RCC 7860 (cell line): ENCODE measurements around the gene ROM1.
A peak's percentile ranks its signal among the peaks of the same experiment; 100 is the strongest.
"Not testable (repeated sequence)": the region's sequence is repeated elsewhere in the genome, so short reads cannot be mapped to it uniquely, and the experiment has no call there.

ENCODE experiments used
- DNase-seq: peaks from one replicate; pipeline ENCODE4 v3.0.0-alpha.2; 2015; ENCODE audit warnings: low spot score
- FAIRE-seq: peaks from 2 replicates; lab custom pipeline; 2012; peaks lifted over from hg19 to GRCh38; lab: Jason Lieb, UNC

The ROM1 gene

DNA sequence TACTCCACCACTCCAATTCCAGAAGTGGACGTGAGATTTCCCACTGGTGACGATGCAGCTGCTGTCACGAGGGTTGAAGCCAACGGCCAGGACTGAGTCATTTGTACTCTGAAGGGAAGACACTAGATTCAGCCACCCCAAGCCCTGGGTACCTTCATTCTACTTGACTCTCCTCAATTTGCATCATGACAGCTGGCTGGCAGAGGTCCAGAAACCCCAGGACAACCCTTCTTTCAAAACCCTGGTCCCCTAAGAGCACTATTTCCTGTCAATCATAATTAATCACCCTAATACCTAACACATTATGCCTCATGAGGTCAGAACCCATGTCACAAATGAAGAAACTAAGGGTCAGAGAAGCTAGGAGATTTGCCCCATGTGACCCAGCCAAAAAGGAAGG is 5.3 kb upstream of the ROM1 start:
- no peak for DNase-seq
- FAIRE-seq: no peak

DNA sequence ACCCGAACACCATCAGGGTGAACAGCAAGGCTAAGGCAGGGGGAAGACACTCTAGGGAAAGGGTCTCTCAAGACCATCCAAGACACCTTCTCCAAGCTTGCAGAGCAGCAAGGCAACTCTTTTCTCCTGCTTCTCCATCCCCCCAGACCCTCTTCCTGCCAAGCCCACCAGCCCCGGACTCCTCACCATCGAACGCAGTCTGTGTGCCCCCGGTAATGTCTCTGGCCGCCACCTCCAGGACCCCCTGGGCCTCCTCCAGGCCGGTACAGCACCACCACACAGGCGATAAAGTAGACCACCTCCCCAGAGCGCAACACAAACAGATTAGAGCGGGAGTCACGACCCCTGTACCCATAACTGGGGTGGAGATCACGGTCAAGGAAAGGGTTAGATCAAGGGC is 4.3 kb upstream of the ROM1 start:
- DNase-seq: no peak
- FAIRE-seq: no peak

DNA sequence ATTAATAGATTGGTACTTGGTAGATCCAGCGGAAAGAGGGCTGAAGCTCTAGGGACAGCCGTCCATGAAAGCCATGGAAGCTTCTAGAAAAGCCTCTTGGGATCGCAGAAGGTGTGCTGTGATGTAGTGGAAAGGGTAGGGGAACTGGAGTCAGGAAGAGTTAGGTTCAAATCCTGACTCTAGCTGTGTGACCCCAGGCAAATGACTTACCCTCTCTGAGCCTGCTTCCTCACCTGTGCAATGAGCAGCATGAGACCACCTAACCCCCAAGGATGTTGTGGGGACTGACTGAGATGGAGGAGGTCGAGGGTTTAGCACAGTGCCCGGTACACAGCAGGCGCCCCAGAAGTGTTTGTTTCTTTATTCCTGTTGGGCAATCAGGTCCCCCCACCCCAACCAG is 2.7 kb upstream of the ROM1 start:
- FAIRE-seq (no peak), DNase-seq (no peak)

DNA sequence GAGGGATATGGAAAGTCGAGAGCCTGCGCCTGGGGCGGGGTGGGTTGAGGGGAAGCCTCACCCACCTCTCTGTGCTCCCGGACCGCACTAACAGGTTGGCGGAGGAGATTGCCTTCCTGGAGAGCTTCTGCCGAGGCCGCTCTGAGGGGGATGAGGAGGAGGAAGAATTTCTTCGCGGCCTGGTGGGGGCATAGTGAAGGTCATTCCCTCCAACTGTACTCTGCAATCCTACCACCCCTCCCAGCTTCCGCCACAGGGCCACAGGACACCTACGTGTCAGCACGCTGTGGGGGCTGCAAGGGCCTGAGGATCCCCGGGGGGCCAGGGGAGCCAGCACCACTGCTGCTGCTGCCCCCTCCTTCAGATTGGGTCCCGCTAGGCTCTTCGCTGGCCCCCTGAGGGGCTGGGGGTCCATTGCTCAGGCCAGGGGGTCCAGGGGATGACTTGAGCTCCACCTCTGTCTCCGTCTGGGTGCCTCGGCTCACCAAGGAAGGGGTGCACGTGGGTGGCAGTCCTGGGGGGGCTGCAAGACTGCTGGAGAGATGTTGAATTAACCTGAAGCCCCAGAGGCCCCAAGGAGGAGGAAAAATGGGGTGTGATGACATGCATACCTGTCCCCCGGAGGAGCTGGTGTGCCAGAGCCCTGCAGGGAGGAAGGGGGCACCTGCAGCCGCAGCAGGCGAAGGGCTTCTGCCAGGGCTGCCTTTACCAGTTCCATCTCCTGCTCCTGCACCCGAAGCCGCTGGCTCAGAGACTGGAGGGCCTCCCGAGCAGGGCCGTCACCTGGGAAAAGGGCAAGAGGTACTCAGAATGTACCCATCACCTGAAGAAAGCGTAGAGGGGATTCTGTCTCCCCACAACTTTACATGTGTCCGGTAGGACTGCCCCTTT is 2.0 kb upstream of the ROM1 start:
- DNase-seq: no peak
- FAIRE-seq: no peak

DNA sequence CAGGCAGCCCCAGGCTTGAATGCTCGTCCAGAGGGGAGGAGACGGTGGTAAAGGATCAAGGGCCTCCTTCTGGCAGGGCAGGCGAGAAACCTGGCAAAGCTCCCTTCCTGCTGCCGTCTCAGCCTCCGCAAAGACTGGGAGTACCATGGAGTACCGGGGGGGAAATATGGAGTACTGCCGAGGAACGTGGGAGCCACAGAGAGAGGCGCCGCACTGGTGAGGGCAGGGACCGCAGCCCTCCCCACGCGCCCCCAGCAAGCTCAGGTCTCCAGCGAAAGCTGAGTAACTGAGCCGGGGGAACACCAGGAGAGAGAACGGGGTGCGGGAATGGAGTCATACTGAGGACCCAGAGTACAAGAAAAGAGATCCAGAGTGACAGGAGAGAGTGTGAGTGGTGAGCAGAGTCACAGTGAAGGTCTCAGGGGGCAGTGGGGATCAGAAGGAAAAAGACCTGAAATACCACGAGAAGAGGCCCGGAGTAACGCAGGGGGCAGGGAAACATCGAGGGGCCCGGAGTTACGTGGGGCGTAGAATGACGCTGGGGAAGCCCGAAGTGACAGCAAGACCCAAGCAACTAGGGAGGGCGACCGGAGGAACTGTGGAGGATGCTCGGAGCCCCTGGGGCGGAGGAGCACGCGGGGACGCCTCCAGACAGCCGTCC is 1.2 kb upstream of the ROM1 start:
- peak; percentile 14 for DNase-seq
- no peak for FAIRE-seq

- FAIRE-seq: no peak
These were observed 278 bp downstream of the ROM1 start for GRCh38 chr11:62613291-62613778.

DNA sequence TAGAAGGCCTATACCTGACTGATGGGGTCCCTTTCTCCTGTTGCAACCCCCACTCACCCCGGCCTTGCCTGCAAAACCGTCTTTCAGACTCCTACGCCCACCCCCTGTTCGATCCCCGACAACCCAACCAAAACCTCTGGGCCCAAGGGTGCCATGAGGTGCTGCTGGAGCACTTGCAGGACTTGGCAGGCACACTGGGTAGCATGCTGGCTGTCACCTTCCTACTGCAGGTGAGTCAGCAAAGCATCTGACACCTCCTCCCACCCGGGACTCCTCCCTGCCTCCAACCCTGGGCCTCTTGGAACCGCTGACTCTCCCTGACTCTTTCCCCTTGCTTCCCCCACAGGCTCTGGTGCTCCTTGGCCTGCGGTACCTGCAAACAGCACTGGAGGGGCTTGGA is 1.2 kb downstream of the ROM1 start:
- FAIRE-seq (no peak), DNase-seq (peak; percentile 31)

More at GRCh38 chr11:62613291-62613778, 278 bp downstream of the ROM1 start:
- no peak for DNase-seq

DNA sequence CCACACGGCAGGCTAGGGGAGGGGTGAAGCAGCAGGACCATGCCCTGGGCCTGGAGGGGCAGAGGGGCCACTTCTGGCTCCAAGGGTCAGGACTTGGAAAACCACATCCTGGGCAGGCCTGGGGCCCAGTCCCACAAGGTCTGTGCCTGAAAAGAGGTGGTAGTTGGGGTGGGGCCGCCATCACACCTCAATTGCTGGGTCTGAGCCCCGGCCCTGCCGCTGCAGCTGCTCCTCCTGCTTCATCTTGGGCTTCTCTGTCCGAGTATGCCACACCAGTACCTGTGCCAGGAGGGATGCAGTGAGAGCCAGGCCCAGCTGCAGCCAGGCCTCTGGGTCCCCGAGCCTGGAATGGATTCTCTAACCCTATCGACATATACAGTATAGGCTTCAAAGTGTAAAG is 2.5 kb downstream of the ROM1 start:
- DNase-seq (no peak), FAIRE-seq (no peak)

DNA sequence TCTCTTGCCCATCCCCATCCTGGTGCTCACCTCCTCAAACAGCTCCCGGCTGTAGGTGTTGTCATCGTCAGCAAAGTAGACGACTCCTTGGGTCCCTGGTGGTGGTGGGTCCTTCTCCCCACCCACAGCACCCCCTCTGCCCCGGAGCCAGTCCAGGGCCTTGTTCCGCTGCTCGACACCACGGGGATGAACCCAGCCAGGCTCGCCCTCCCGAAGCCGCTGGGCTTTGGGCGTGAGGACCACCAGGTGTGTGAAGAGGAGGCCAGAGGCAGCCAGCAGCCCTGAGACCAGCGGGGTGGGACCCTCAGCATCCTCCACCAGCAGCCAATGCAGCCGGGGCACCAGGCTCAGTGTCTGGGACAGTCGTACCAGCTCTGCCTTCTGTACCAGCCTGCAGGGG is 3.9 kb downstream of the ROM1 start:
- not testable (repeated sequence) for FAIRE-seq, DNase-seq

DNA sequence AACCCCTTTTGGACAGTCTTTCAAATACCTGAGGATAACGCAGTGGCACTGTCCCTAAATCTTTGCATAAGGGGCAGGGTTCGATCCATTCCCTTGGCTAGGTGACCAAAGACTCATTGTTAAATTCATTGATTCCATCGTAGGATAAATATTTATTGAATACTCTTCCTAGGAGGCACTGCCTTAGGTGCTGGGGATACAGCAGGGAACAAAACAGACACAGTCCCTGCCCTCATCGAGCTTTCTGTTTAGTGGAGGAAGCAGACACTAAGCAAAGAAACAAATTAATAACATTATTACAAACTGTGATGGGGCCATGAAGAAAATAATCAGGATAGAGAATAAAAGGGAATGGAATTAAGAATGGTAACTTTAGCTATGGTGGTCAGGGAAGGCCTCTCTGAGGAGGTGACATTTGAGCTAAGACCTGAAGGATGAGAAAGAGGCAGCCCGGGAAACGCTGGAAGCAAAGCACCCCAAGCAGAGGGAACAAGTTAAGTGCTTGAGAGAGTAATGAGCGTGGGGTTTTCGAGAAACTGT is 8.0 kb downstream of the ROM1 start:
- no peak for FAIRE-seq
- no peak for DNase-seq

- peak; percentile 40 for FAIRE-seq
- DNase-seq: peak; percentile 95
These were observed 8.8 kb downstream of the ROM1 start, which contains the start of gene B3GAT3 for GRCh38 chr11:62621567-62622470. Gene B3GAT3, minus strand, starts transcription at chr11:62621986. Its CDS starts 39 bp downstream, at chr11:62621947.

DNA sequence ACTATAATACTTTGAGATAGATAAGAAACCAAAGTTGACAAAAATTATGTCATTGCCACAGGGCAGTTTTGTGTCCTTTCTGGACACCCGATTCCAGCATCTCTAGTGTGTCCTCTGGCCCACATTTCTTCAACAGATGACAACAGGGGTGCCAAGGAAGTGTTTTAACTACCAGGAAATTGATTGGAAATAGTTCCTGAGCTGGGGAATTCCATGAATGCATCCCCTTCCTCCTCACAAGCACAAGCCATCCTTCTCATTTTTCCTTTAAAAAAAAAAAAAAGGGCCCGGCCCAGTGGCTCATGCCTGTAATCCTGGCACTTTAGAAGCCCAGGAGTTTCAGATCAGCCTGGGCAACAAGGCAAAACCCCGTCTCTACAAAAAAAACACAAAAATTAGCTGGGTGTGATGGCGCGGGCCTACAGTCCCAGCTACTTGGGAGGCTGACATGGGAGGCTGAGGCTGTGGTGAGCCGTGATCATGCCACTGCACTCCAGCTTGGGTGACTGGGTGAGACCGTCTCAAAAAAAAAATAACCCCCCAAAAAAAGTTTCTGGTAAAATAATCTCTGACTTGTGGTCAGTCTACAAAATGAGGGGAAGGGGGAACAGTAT is 9.5 kb downstream of the ROM1 start:
- FAIRE-seq: no peak

GRCh38 chr11:62627713-62628112 is 14.7 kb downstream of the ROM1 start:
- FAIRE-seq (no peak), DNase-seq (no peak)

More for the DNA sequence above, 9.5 kb downstream of the ROM1 start:
- DNase-seq: no peak

DNA sequence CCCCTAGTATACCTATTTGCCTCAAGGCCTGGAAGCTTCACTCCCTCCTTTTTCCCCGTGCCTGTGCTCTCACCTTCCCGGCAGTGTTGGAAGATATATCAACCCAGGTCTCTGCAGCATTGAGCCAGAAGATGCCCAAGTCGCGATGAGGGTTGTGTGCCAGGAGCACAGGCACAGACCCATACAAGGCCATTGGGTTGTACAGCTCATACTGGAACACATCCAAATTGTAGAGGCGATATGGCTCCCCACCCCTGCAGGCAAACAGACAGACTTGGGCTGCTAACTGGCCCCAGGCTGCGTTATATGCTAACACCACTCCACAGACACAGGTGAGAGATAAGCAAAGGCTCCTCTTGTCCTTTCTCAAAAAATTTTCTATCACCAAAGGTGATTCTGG is 19.4 kb downstream of the ROM1 start:
- DNase-seq: no peak
- no peak for FAIRE-seq

DNA sequence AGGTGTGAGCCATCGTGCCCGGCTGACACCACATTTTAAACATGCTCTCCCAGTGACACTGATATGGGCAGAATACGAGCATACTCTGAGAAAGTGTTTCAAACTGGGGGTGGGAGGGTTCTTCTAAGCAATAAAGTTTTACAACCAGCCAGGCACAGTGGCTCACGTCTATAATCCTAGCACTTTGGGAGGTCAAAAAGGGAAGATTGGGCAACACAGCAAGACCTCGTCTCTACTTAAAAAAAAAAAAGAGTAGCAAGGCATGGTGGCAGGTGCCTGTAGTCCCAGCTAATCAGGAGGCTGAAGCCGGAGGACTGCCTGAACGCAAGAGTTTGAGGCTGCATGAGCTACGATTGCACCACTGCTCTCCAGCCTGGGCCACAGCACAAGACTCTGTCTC is 31.2 kb downstream of the ROM1 start:
- DNase-seq (no peak), FAIRE-seq (no peak)

DNA sequence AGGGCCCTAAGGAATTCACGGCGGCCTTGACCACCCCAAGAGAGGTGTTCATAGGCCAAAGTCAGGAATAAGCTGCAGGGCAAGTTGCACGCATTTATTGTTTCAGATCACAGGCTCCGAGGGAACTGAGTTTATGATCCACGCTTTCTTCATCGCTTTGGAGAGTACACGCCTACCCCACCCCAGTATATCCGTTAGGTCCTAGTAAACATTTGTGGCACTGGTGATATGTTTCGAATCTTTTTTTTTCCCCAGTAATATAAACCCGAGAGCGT is 32.6 kb downstream of the ROM1 start:
- FAIRE-seq (no peak), DNase-seq (no peak)

- FAIRE-seq (peak; percentile 75), DNase-seq (peak; percentile 89)
These were observed 33.1 kb downstream of the ROM1 start, which contains the start of gene GANAB for GRCh38 chr11:62645946-62646824. Gene GANAB, minus strand, starts transcription at chr11:62646613. Its CDS starts 14 bp downstream, at chr11:62646599.

DNA sequence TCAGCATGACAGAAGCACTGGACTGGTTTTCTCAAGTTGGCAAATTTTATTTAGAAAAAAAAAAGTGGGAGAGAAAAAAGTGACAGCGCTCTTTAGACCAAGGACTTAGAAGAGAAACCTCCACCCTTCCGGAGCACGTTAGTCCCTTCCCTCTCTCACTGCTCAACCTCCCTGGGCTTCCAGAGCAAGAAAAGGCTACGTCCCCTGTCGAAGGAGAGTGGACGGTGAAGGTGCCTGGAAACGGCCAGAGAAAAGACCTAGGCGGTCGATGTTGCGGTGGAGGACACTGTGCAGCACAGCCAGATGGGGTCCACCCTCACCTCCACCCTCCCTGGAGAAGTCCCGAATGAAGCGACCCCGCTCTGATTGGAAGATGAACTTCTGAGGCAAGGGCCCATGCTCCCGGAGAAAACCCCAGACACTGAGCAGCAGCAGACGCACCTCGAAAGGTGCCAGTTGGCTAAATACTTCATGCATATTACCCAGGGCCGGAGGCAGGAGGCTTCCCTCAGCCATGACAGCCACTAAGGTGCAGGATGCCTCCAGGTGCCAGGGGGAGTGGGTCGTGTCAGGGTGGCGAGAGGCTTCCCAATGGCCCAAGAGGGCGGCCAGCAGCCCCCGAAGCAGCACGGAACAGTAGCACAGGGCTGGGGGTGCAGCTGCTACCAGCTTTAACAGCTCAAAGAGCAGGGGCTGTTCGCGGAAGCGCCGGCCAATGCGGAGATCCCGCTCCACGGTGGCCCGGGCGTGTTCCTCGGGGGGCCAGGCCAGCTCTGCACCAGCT is 34.0 kb downstream of the ROM1 start:
- FAIRE-seq: no peak
- no peak for DNase-seq

DNA sequence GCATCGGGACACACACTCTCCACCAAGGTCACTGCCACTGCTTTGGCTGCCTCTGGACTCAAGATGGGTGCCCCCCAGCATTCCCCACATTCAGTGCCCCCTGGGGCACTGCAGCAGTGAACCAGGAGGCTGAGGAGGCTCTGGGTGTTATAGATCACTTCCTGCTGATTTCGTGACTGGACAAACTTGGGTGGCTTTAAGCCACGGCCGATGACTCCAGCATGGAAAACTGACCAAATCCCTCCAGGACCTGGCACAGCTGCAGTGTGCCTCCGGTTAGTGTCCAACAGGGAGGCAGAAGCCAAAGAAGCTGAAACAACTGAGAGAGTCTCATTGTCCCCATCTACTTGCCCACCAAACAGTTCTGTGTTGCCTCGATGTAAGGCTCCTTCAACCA is 34.5 kb downstream of the ROM1 start:
- no peak for DNase-seq
- FAIRE-seq: no peak
